PC-9 (cell line): Measurements from ENCODE around the gene SPATA3.
"Not testable (repeated sequence)": the region's sequence is repeated elsewhere in the genome, so short reads cannot be mapped to it uniquely, and the experiment has no call there.

Source experiments
- CTCF ChIP-seq: fragments of 200-600 bp; sonication (generic); conservative IDR thresholded peaks from 2 replicates; pipeline ENCODE4 v1.6.1; 2017; ENCODE audit warnings: mixed run types, antibody characterized with exemption, mild to moderate bottlenecking, moderate library complexity
- EZH2 ChIP-seq: fragments of 200-600 bp; sonication (generic); IDR thresholded peaks from 2 replicates; pipeline ENCODE4 v1.8.0; 2017; ENCODE audit warnings: antibody characterized with exemption, low read depth

DNA sequence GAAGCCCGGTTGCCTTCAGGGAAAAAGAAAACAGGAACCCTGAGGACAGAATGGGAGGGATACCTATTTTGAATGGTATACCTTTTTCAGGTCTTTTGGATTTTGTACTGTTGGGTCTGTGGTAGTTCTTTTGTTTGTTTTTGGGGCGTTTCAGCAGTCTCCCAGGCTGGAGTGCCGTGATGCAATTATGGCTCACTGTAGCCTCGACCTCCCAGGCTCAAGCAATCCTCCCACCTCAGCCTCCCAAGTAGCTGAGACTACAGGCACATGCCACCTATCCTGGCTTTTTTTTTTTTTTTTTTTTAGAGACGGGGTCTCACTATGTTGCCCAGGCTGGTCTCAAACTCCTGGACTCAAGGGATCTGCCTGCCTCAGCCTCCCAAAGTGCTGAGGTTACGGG is 27.6 kb upstream of the SPATA3 start:
- not testable (repeated sequence) for TF ChIP-seq CTCF, EZH2
